Fibroblast of villous mesenchyme (primary cell): Measurements from ENCODE around the gene HEATR3. TPM values are rescaled to one million over a fixed set of nuclear protein-coding genes. Genes with fewer than 3 reads are reported as not detected.
A peak's percentile ranks its signal among the peaks of the same experiment; 100 is the strongest.

Experiments used
- DNase-seq: peaks from one replicate; pipeline ENCODE4 v3.0.0-alpha.2; 2010; ENCODE audit warnings: low read depth
- H3K4me3 ChIP-seq: 2 replicates; pipeline ENCODE4 v1.5.1; 2011; ENCODE audit warnings: low read depth, mild to moderate bottlenecking, low read length
- CTCF ChIP-seq: IDR thresholded peaks from 2 replicates; pipeline ENCODE4 v1.5.1; 2012; ENCODE audit warnings: low read depth, mild to moderate bottlenecking, low read length; ENCODE audit not compliant: insufficient read depth
- total RNA-seq: library from RNA; depleted of rRNA; stranded (reverse); fragments of >200 nt; gene quantifications from 2 replicates; pipeline ENCODE4 v1.2.3, GENCODE V29; 2012

Gene HEATR3
- total RNA-seq, 1 donor: 34.5 TPM

- peak overlapping the region; percentile 78 for H3K4me3 ChIP-seq
- no peak for TF ChIP-seq CTCF
- DNase-seq: no peak
Observed at GRCh38 chr16:50151756-50152155, 86.0 kb downstream of the HEATR3 start.

GRCh38 chr16:50152351-50152806 lies 86.6 kb downstream of the HEATR3 start:
- TF ChIP-seq CTCF: no peak
- peak overlapping the region; percentile 78 for H3K4me3 ChIP-seq
- DNase-seq: peak; percentile 47

GRCh38 chr16:50152807-50153595 lies 87.2 kb downstream of the HEATR3 start, which contains the start of gene TENT4B:
Gene TENT4B (plus strand): TSS chr16:50153306. CDS start chr16:50153622, 316 bp downstream.
- no peak for TF ChIP-seq CTCF
- DNase-seq: peak; percentile 81

GRCh38 chr16:50153596-50154419 lies 88.0 kb downstream of the HEATR3 start:
- H3K4me3 ChIP-seq: peak overlapping the region; percentile 81
- TF ChIP-seq CTCF: no peak
- DNase-seq: no peak

More at GRCh38 chr16:50152807-50153595, 87.2 kb downstream of the HEATR3 start, which contains the start of gene TENT4B:
- H3K4me3 ChIP-seq: peak within 1 kb of the TSS; percentile 81

GRCh38 chr16:50154420-50154950 lies 88.7 kb downstream of the HEATR3 start:
- peak overlapping the region; percentile 81 for H3K4me3 ChIP-seq
- no peak for TF ChIP-seq CTCF
- DNase-seq: peak; percentile 23

- no peak for TF ChIP-seq CTCF
- peak overlapping the region; percentile 81 for H3K4me3 ChIP-seq
- DNase-seq: no peak
Observed at GRCh38 chr16:50155925-50156324, 90.2 kb downstream of the HEATR3 start.
